Dendritic cell treated with granulocyte-macrophage colony-stimulating factor and Interleukin-4, amounts not matched to agents 40 ng/mL and 50 ng/mL, for 4 days (primary cell): ENCODE data around the gene PI4KB.

Source experiments
- H3K27ac Mint-ChIP-seq: one replicate; pipeline ENCODE4 v1.8.0; 2022; ENCODE audit warnings: mild to moderate bottlenecking, mixed read lengths
- H3K27me3 Mint-ChIP-seq: one replicate; pipeline ENCODE4 v1.8.0; 2022; ENCODE audit warnings: mild to moderate bottlenecking, mixed read lengths
- H3K36me3 Mint-ChIP-seq: one replicate; pipeline ENCODE4 v1.8.0; 2022; ENCODE audit warnings: low read depth, mixed read lengths
- H3K4me1 Mint-ChIP-seq: one replicate; pipeline ENCODE4 v1.8.0; 2022; ENCODE audit warnings: low read depth, mixed read lengths
- H3K4me3 Mint-ChIP-seq: one replicate; pipeline ENCODE4 v1.8.0; 2022; ENCODE audit warnings: mild to moderate bottlenecking, moderate library complexity, mixed read lengths
- H3K9me3 Mint-ChIP-seq: one replicate; pipeline ENCODE4 v1.8.0; 2022; ENCODE audit warnings: mixed read lengths
- intact Hi-C: fragments of 100-400 bp; cut with micrococcal nuclease; formaldehyde crosslinking; loops from one replicate; pipeline ENCODE4 v1.15.0; 2022

Gene PI4KB

DNA sequence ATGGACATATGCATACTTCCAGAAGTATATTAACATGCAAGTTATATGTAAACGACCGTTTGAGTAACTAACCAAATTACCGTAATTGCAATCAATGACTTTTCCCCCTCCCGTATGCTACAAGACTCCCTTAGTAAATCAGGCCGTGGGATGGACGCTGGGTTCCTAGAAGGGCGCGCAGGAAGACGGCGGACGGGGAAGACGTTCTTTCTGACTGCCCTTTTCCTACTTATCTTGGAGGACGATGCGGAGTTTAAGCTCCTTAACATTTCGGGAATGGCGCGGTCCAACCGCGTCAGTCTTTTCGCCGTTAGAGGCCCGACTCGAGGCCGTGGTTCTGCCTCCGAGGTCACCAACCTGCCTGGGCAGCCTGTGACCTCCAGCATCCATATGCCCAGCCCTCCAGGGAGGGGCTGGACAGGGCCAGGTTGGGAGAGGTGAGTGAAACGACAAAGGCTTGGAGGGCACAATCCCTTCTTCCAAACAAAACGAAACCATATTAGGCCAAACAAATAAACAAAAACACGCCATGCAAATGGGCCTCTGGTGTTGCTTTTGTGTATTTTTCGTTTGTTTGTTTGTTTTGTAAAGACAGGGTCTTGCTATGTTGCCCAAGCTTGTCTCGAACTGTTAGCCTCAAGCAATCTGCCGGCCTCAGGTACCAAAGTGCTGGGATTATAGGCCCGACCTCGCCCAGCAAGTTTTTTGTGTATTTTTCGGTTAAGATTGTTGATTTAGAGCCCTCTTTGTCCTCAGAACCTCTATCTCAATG, 873 bp upstream of the PI4KB start:
- Mint-ChIP-seq H3K27me3 (no peaks in the 10 kb centered on the region), H3K4me1 (peaks cover 43% of the 10 kb centered on the region), H3K27ac (peak overlapping the region; percentile 90), H3K36me3 (peaks cover 46% of the 10 kb centered on the region), H3K4me3 (peak overlapping the region; percentile 90), H3K9me3 (no peaks in the 10 kb centered on the region)
- intact Hi-C loops = loop anchor here (1.0 to 2.0 kb wide), 4 partner anchors 17 to 71 kb away; partner anchors contain the start of genes PSMB4, RFX5 and ZNF687

DNA sequence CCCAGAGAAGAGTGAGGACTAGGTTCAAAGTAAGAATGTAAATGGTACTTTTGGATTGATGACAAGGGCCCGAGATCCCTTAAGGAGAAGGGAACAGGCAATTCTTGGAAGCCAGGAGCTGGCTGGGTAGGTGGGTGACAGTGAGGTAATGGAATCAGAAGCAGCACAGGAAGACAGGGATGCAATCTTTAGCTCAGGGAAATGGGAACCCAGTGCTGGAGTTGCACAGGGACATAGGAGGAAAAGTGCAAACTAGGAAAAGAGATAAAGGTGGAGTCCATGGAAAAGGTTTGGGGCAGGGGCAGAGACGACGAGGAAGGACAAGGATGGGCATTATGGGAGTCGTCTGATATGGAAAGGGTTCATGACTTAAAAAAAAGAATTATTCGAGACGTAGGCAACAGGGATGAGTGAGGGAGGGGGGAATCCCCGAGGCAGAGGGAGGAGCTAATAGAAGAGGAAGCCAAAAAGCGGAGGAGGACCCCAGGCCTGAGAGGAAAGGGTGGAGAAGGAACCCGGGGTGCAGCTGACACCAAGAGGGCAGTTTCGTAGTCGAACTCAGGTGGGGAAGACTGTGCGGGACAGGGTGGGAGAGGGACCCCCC, 495 bp downstream of the PI4KB start:
- Mint-ChIP-seq H3K4me1 (peaks cover 53% of the 10 kb centered on the region), H3K4me3 (peak overlapping the region; percentile 90), H3K27ac (peak overlapping the region; percentile 90), H3K36me3 (peaks cover 60% of the 10 kb centered on the region), H3K9me3 (no peaks in the 10 kb centered on the region), H3K27me3 (no peaks in the 10 kb centered on the region)
- intact Hi-C loops = loop anchor here (1.0 to 2.0 kb wide), 4 partner anchors 15 to 73 kb away; partner anchors contain the start of genes PSMB4, RFX5 and ZNF687

DNA sequence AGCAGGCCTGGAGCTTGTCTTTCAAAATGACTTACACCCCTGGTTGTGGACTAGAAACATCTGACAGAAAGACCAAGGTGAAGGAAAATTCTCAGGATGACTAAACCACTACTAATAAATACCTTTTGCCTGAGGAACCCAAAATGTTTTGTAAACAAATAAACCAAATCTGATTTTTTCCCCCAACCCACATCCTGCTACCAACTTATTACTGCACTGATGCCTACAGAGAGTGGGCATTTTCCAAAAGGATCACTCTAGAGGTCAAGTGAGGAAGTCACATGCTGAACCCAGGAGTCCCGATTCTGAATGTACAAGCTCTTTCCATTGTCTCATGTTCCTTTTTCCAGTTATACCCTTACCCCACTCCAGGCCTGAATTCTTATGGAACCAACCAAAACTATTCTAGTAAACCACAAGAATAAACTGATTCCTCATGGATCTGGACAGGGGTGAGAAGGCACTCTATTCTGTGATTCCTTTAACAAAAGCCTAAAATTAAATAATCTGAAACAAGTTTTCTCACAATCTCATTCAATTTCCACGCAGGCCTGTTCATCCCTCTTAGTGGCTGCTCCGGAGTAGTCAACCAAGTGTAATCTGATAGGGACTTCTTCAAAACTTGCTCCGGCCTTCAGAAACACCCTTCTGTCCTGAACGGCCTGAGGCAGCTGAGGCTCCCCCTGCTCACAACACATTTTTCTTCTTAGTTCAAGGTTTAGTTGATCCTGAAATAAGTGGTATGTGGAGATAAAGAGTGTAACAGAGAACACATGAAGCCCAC, 1.4 kb downstream of the PI4KB start:
- intact Hi-C loops = loop anchor here (2.0 kb wide), 2 partner anchors 21 to 43 kb away; partner anchors contain the start of genes RFX5 and ZNF687
- no peaks in the 10 kb centered on the region for H3K9me3 Mint-ChIP-seq

DNA sequence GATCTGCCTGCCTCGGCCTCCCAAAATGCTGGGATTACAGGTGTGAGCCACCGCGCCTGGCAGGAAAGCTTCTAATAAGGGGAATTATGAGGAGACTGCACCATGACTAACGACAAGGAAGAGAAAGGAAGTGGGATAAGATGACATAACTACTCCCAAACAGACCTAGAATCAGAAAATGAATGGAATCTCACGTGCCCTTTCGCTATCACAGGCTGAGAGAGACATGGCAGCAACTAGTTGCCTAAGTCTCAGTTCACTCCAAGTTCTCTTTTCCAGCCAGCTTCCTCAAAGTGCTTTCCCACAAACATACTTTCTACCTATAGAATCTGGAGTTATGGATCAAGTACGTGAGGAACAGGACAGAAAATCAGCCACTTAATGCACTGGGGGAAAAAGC, 2.0 kb downstream of the PI4KB start:
- Mint-ChIP-seq H3K36me3 (peaks cover 75% of the 10 kb centered on the region), H3K4me3 (peak overlapping the region; percentile 90)
- intact Hi-C loops = no loop called here

More for the DNA sequence above, 1.4 kb downstream of the PI4KB start:
- H3K4me3 Mint-ChIP-seq = peak overlapping the region; percentile 90
- no peaks in the 10 kb centered on the region for H3K27me3 Mint-ChIP-seq
- peaks cover 69% of the 10 kb centered on the region for H3K36me3 Mint-ChIP-seq
- peak overlapping the region; percentile 90 for H3K27ac Mint-ChIP-seq
- H3K4me1 Mint-ChIP-seq = peaks cover 56% of the 10 kb centered on the region

DNA sequence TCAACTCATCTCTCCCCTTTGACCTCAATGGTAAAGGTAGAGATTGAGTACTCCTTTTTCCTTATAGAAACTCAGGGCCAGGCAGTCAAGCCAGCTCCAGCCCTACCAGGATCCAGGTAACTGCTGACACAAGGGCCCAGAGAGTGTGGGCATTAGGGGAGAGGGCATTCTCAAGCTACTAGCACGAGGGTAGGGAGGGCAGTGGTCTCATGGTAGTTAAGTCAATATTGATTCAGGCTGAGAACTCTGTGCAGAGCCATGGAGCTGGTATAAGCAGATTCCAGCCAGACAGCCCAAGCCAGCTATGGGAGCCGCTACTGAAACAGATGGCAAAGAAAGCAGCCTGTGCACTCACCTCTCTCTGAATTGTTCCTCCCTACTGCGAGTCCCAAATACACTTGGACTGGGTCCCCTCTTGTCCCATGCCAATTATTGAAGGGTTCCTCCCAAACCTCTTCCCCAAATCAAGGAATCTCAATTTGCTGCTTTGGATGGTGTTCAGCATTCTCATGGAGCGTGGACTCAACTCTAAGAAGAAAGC, 2.8 kb downstream of the PI4KB start:
- Mint-ChIP-seq H3K36me3 (peaks cover 83% of the 10 kb centered on the region), H3K9me3 (no peaks in the 10 kb centered on the region), H3K4me3 (no peak overlapping the region), H3K27me3 (no peaks in the 10 kb centered on the region), H3K27ac (no peak overlapping the region), H3K4me1 (peaks cover 64% of the 10 kb centered on the region)
- intact Hi-C loops = no loop called here

More for the DNA sequence above, 2.0 kb downstream of the PI4KB start:
- Mint-ChIP-seq H3K9me3 (no peaks in the 10 kb centered on the region), H3K4me1 (peaks cover 62% of the 10 kb centered on the region), H3K27ac (peak overlapping the region; percentile 90), H3K27me3 (no peaks in the 10 kb centered on the region)

DNA sequence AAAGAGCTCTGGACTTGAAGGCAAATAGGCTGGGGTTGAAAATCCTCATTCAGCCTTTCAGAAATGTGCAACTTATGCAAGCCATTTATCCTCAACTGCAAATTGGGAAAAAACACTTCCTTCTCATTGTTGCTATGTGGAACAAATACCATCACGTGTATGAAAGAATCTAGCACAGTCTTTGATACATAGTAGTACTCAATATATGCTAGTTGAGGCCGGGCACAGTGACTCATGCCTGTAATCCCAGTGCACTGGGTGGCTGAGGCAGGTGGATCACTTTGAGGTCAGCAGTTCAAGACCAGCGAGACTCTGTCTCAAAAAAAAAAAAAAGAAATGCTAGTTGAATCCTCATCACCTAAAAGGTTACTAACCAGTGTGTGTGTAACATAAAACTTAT, 8.2 kb downstream of the PI4KB start:
- H3K4me3 Mint-ChIP-seq = no peak overlapping the region
- intact Hi-C loops = no loop called here
- H3K9me3 Mint-ChIP-seq = no peaks in the 10 kb centered on the region
- no peaks in the 10 kb centered on the region for H3K27me3 Mint-ChIP-seq
- H3K27ac Mint-ChIP-seq = peak overlapping the region; percentile 39
- peaks cover 53% of the 10 kb centered on the region for H3K4me1 Mint-ChIP-seq
- peaks cover 100% of the 10 kb centered on the region for H3K36me3 Mint-ChIP-seq

DNA sequence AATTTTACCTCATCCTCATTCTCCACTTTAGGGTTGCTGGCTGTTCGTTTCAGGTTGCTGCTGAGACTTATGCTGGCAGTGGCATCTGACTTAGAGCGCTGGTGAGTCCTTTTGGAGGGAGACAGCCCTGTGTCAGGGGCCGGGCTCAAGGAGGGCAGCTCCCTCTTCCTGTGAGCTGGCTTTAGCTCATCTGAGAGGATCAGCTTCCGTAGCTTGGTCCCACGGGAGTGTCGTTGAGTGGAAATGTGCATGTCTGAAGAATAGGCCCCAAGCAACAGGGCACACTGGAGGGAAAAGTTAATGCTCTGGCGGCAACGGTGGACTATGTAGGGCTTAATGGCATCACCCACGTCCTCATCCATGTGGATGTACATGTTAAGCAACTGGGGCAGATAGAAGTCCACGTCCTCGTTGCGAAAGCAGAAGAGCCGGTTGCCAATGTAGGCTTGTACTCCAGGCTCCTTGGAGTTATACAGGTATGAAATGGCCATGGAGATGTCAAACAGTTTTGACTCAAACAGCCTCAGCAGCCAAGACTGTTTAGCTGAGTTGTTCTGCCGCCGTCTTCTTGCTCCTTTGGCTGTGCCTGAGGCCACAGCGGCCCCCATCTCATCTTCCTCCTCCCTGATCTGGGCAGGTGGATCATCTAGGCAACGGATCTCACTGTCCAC, 11.5 kb downstream of the PI4KB start:
- Mint-ChIP-seq H3K27me3 (no peaks in the 10 kb centered on the region), H3K36me3 (peaks cover 100% of the 10 kb centered on the region), H3K4me3 (no peak overlapping the region), H3K4me1 (peaks cover 65% of the 10 kb centered on the region), H3K27ac (no peak overlapping the region), H3K9me3 (no peaks in the 10 kb centered on the region)
- intact Hi-C loops = no loop called here

DNA sequence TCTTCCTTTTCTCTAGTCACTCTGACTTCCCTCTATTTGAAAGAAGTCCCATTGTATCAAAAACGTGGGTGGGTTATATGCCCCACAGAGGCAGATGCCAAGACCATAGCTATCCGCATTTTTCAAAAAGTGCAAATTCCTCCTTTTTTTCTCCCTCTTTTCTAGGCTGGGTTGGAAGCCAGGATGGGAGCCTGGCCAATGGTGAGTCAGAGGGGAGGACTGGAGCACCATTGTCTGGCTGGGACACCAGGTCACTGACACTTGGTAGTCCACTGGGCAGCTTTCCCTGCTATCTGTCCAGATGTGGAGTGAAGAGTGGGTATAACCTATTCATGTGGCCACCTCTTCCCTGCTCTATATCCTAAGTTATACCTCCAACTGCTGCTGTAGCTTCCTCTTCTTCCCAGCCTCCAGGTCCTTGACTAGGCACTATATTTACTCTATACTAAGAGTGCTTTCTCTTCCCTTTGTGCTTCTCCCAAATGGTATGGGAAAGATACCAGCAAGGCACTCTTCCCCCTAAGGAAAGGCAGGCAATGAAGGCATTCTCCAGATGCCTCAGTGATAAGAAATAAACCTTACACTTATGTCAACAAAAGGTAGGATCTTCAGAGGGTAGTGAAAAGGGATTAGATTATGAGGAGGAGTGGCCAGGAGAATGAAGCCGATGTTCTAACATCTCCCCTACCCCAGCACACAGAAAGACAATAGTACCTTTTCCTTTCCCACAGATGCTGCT, 12.9 kb downstream of the PI4KB start:
- Mint-ChIP-seq H3K4me3 (no peak overlapping the region), H3K4me1 (peaks cover 61% of the 10 kb centered on the region), H3K36me3 (peaks cover 100% of the 10 kb centered on the region), H3K9me3 (no peaks in the 10 kb centered on the region), H3K27ac (no peak overlapping the region), H3K27me3 (no peaks in the 10 kb centered on the region)
- intact Hi-C loops = no loop called here

DNA sequence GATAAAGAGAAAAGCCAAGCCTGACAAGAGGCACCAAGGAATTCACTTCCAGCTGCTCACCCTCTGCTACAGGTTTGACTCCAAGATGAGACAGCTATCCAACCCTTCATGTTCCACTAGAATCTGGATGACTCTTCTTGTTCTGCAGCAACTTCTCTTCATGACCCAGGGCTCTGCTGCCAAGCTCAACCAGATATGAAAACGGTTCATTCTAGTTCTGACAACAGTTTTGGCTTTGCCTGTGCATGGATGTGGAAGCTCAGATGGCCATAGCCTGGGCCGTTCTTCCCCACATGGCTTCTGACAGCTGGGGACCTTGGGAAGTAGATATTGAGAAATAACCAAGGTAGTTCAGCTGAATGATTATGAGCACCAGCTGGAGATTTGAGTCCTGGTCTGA, 13.7 kb downstream of the PI4KB start:
- intact Hi-C loops = no loop called here
- Mint-ChIP-seq H3K36me3 (peaks cover 100% of the 10 kb centered on the region), H3K4me3 (no peak overlapping the region), H3K4me1 (peaks cover 59% of the 10 kb centered on the region), H3K27ac (no peak overlapping the region), H3K9me3 (no peaks in the 10 kb centered on the region), H3K27me3 (no peaks in the 10 kb centered on the region)

DNA sequence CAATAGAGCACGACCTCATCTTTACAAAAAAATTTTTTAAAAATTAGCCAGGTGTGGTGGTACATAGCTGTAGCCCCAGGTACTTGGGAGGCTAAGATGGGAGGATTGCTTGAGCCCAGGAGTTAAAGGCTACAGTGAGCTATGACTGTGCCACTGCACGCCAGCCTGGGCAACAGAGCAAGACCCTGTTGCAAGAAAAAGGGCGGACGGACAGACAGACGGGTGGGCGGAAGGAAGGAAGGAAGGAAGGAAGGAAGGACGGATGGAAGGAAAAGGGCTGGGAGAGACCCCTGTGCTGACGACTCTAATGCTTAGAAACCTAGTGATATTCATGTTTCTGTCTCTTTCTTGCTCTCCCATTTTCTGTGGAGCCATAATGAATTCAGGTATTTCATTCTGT, 14.4 kb downstream of the PI4KB start:
- Mint-ChIP-seq H3K9me3 (no peaks in the 10 kb centered on the region), H3K4me3 (no peak overlapping the region), H3K36me3 (peaks cover 100% of the 10 kb centered on the region), H3K27me3 (no peaks in the 10 kb centered on the region), H3K27ac (no peak overlapping the region), H3K4me1 (peaks cover 59% of the 10 kb centered on the region)
- intact Hi-C loops = no loop called here

DNA sequence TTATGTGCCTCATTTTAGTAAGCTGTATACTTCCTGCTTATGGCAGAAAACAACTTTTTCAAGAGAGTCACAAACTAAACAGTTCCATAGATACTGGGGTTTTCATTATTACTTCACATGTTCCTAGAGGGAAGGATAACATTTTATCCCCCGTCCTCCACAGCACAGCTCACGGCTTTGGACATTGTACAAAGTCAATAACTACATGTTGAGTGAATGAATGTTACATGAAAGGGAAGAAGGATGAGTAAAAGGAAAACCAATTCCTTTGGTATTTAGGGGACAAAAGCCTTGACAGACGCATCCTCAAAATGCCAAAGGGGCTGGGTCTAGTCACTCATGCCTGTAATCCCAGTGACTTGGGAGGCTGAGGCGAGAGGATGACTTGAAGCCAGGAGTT, 14.8 kb downstream of the PI4KB start:
- Mint-ChIP-seq H3K4me3 (no peak overlapping the region), H3K36me3 (peaks cover 100% of the 10 kb centered on the region), H3K27me3 (no peaks in the 10 kb centered on the region), H3K9me3 (no peaks in the 10 kb centered on the region), H3K4me1 (peaks cover 55% of the 10 kb centered on the region), H3K27ac (peak overlapping the region; percentile 65)
- intact Hi-C loops = no loop called here

DNA sequence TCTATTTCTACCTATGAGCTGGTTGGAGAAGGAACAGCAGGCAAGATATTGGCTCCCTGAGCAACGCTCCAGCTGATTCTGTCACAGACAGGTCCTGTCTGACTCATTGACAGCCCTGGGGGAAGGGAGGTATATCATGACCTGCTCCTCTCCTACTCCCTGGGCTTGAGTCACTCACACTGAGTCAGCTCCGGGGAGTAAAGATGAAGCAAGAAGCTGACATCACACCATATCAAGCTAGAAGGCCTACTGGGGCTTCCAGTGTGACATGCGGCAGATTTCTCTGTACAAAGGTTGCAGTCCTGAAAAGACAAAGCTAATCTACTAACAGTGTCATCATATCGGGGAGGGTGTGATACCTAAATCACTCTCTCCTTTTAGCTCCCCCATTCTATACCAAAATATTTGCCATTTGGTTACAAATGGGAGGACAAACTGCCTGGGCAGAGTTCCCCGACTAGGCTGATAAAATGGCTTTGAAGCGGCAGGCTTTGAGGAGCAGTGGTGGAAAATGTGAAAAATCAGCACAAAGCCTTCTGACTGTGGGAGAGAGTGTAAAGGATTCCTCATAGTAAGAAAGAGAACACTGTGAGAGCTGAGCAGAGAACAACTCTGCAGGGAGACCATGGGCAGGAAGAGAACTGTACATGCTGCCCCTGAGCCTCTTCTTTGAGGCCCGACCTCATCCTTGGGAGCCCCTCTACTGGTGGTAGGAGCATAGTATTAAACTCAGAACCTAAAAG, 15.5 kb downstream of the PI4KB start:
- H3K36me3 Mint-ChIP-seq = peaks cover 100% of the 10 kb centered on the region
- H3K27ac Mint-ChIP-seq = peak overlapping the region; percentile 65
- H3K27me3 Mint-ChIP-seq = no peaks in the 10 kb centered on the region
- H3K4me3 Mint-ChIP-seq = no peak overlapping the region
- peaks cover 54% of the 10 kb centered on the region for H3K4me1 Mint-ChIP-seq
- H3K9me3 Mint-ChIP-seq = no peaks in the 10 kb centered on the region
- intact Hi-C loops = loop anchor here (1.0 kb wide), 1 partner anchor 16 kb away; the partner anchor contains the start of gene PI4KB
